Measurements from ENCODE around the gene ALPK3. TPM values are rescaled to one million over a fixed set of nuclear protein-coding genes. Genes with fewer than 3 reads are reported as not detected.
A peak's percentile ranks its signal among the peaks of the same experiment; 100 is the strongest.

ALPK3 gene
- total RNA-seq, 4 donors from 2014 or later = 19.1 to 34.4 (median 26.5) TPM

DNA sequence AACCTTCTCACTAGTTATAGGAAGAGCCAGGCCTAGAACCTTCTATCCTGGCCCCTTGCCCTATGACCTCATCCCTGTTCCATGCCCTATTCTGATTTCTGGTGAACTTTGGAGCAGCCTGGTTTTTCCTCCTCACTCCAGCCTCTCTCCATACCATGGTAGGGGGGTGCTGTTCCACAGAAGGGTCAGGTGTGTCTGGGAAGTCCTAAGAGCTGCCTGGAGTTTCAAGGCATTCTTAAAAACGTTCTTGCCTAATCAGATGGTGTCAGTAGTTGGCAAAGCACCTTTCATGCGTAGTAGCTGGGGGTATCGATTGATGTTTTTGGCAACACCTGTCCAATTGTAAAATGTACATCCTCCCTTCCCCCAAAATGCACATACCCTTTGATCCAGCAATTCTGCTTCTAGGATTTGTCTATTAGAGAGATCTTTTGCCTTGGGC is 16.8 kb upstream of the ALPK3 start:
- H3K27ac ChIP-seq = no peak overlapping the region

DNA sequence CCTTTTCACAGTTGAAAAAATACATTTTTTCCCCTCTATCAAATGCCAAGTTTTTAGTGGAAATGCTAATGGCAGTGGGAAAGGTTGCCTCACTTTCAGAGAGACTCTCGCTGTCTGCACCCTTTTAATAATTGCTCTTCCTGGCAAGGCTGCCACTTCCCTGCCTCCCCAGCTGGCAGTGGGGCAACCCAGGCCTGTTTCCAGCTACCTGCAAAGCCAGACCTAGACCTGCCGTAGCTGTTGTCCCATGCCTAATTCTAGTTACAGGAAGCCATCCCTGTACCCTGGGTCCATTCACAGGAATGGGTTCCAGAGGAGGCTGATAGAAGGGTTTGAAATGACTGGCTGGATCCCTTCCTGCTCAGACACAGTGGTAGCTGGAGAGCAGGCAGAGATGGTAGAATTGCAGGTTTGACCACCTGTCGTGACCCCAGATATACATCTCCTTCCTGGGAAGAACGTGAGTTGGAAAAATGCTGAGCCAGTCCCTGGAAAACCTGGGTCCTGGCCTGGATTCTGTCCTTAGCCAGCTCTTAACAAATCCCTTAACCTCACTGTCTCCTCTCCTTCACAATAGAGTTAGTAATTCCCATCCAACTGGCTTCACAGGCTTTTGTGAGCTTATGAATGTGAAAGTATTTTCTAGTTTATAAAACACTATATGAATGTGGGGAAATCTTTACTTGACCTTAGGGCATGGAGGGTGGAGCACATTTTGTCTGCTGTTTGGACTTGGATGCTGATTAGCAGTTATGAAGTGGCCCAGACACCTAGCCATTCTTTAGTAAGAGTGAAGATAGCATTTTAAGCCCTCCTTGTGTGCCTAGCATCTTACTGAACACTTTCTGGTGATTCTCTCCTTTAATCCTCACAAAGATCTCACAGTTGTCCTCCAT is 12.9 kb upstream of the ALPK3 start:
- Histone ChIP-seq H3K27ac (peak overlapping the region in 2 of 4 donors; percentile 23 to 40), H3K4me1 (peaks cover 0 to 24% (median 2%) of the 10 kb centered on the region in 3 donors), H3K27me3 (no peaks in the 10 kb centered on the region), H3K4me3 (no peak overlapping the region), H3K36me3 (peaks cover 0 to 70% of the 10 kb centered on the region in 2 donors), H3K9me3 (no peaks in the 10 kb centered on the region)
- ATAC-seq = peak; percentile 7
- TF ChIP-seq EP300 (IDR thresholded peaks at IDR 0.05) = no peak
- TF ChIP-seq POLR2AphosphoS5 (IDR thresholded peaks at IDR 0.05) = peak; percentile 46
- TF ChIP-seq, protein P1, sequence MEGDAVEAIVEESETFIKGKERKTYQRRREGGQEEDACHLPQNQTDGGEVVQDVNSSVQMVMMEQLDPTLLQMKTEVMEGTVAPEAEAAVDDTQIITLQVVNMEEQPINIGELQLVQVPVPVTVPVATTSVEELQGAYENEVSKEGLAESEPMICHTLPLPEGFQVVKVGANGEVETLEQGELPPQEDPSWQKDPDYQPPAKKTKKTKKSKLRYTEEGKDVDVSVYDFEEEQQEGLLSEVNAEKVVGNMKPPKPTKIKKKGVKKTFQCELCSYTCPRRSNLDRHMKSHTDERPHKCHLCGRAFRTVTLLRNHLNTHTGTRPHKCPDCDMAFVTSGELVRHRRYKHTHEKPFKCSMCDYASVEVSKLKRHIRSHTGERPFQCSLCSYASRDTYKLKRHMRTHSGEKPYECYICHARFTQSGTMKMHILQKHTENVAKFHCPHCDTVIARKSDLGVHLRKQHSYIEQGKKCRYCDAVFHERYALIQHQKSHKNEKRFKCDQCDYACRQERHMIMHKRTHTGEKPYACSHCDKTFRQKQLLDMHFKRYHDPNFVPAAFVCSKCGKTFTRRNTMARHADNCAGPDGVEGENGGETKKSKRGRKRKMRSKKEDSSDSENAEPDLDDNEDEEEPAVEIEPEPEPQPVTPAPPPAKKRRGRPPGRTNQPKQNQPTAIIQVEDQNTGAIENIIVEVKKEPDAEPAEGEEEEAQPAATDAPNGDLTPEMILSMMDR (IDR thresholded peaks at IDR 0.05) = no peak
- TF ChIP-seq POLR2A (IDR thresholded peaks at IDR 0.05) = no peak
- 31 to 56% methylated on average over 2 to 3 of the region's 4 CpGs for WGBS, 2 donors (ENCODE audit: low coverage in 1 of 2)

More for the DNA sequence above, 16.8 kb upstream of the ALPK3 start:
- Histone ChIP-seq H3K4me3 (no peak overlapping the region), H3K4me1 (peaks cover 0 to 23% (median 2%) of the 10 kb centered on the region in 3 donors), H3K27me3 (no peaks in the 10 kb centered on the region), H3K36me3 (peaks cover 0 to 89% of the 10 kb centered on the region in 2 donors), H3K9me3 (no peaks in the 10 kb centered on the region)
- ATAC-seq = no peak
- TF ChIP-seq POLR2AphosphoS5 (IDR thresholded peaks at IDR 0.05) (no peak), POLR2A (IDR thresholded peaks at IDR 0.05) (no peak), EP300 (IDR thresholded peaks at IDR 0.05) (no peak)
- TF ChIP-seq, protein P1 (IDR thresholded peaks at IDR 0.05) = no peak
- 0% methylated on average over 1 of the region's 3 CpGs; no CpG with 5 or more reads in 1 of the 2 donors for WGBS, 2 donors (ENCODE audit: low coverage in 1 of 2)

DNA sequence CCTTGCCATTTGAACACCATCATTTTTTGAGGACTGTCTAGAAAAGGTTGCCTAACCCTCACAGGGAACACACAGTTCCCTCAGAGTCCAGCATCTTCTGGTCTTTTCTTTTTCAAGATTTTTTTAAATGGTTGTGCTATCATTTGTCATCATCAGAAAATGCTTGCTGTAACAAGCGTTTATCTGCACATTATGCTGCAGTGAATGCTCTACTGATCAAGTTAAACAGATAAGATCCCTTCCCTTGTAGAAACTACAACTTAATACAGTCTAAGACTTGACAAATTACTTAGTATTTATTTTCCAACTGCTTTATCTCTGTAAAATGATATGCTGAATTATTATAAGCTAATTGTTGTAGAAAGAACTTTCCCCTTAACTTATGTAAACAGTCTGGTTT is 11.9 kb upstream of the ALPK3 start:
- WGBS, 2 donors (ENCODE audit: low coverage in 1 of 2) = 50 to 76% methylated on average over 1 of the region's 1 CpG
- TF ChIP-seq POLR2AphosphoS5 (IDR thresholded peaks at IDR 0.05) = no peak
- TF ChIP-seq, protein P1 (IDR thresholded peaks at IDR 0.05) = no peak
- TF ChIP-seq EP300 (IDR thresholded peaks at IDR 0.05) = no peak
- TF ChIP-seq POLR2A (IDR thresholded peaks at IDR 0.05) = no peak
- Histone ChIP-seq H3K4me1 (peaks cover 0 to 24% (median 2%) of the 10 kb centered on the region in 3 donors), H3K36me3 (peaks cover 0 to 60% of the 10 kb centered on the region in 2 donors), H3K4me3 (no peak overlapping the region), H3K9me3 (no peaks in the 10 kb centered on the region), H3K27me3 (no peaks in the 10 kb centered on the region), H3K27ac (peak overlapping the region in 1 of 4 donors; percentile 40)
- no peak for ATAC-seq

DNA sequence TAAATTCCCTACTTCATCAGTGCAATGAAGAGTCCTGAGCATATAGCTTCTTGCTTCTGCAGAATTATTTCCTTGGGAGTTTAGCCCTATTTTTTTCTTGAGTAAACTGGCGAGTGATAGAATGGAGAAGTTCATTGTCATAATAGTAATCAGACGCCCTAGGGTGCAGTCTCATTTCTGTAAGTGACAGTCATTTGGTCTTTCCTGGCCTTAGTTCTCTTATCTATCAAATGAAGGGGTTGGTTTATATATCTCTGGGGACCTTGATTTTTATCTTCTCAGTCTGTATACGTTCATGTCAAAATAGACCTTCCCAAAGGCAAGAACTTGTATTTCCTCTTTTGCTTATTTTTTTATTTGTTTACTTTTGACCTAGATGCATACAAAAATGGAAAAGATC is 9.9 kb upstream of the ALPK3 start:
- Histone ChIP-seq H3K4me1 (peaks cover 0 to 24% (median 2%) of the 10 kb centered on the region in 3 donors), H3K36me3 (peaks cover 0 to 40% of the 10 kb centered on the region in 2 donors), H3K9me3 (no peaks in the 10 kb centered on the region), H3K4me3 (no peak overlapping the region), H3K27me3 (no peaks in the 10 kb centered on the region), H3K27ac (no peak overlapping the region)
- WGBS, 2 donors (ENCODE audit: low coverage in 1 of 2) = 78 to 80% methylated on average over 1 to 3 of the region's 3 CpGs
- no peak for TF ChIP-seq POLR2AphosphoS5 (IDR thresholded peaks at IDR 0.05)
- TF ChIP-seq, protein P1 (IDR thresholded peaks at IDR 0.05) = no peak
- TF ChIP-seq EP300 (IDR thresholded peaks at IDR 0.05) = no peak
- no peak for TF ChIP-seq POLR2A (IDR thresholded peaks at IDR 0.05)
- ATAC-seq = no peak

All from gastroesophageal sphincter (tissue), 4 donors.